Prostate gland (tissue), 2 donors: ENCODE results near the gene ARL8B.

Experiments used
- CTCF ChIP-seq, 4 experiments: fragments of 200-600 bp in 2 of 4; fragments of 450-650 bp in 2 of 4; sonication (generic) in 2 of 4; IDR thresholded peaks; 1 replicate in 3 of 4; 2 replicates in 1 of 4; pipeline ENCODE4 v1.5.1; 2016 to 2019; ENCODE audit warnings: antibody characterized with exemption in 4 of 4, mild to moderate bottlenecking in 2 of 4, moderate library complexity in 2 of 4
- POLR2A ChIP-seq: fragments of 450-650 bp; IDR thresholded peaks from one replicate; pipeline ENCODE4 v1.6.1; 2016; ENCODE audit warnings: antibody characterized with exemption, mild to moderate bottlenecking
- POLR2AphosphoS5 ChIP-seq: sonication (generic); formaldehyde crosslinking; IDR thresholded peaks from one replicate; pipeline ENCODE4 v1.6.1; 2017; ENCODE audit warnings: antibody characterized with exemption

GRCh38 chr3:5092018-5092417 lies 30.1 kb upstream of the ARL8B start:
- TF ChIP-seq CTCF (IDR thresholded peaks at IDR 0.05) (no peak), POLR2A (no peak), POLR2AphosphoS5 (no peak)
